ENCODE results near the gene LCNL1. TPM values are rescaled to one million over a fixed set of nuclear protein-coding genes. Genes with fewer than 3 reads are reported as not detected.

Gene LCNL1
- total RNA-seq, 1 donor from 2014 or later, result not detected

GRCh38 chr9:137020771-137021567 lies 38.2 kb downstream of the LCNL1 start:
- no peak overlapping the region for H3K4me3 Mint-ChIP-seq
- no peak for DNase-seq (ENCODE audit: extremely low spot score, unreplicated experiment)
- TF ChIP-seq CTCF (conservative IDR thresholded peaks at IDR 0.05), result no peak
- H3K27me3 Mint-ChIP-seq, result no peaks in the 10 kb centered on the region
- H3K4me1 Mint-ChIP-seq (ENCODE audit: unreplicated experiment), result no peaks in the 10 kb centered on the region
- no peaks in the 10 kb centered on the region for H3K9me3 Mint-ChIP-seq
- no peak overlapping the region for H3K27ac Mint-ChIP-seq
- H3K36me3 Mint-ChIP-seq, result peaks cover 3% of the 10 kb centered on the region

GRCh38 chr9:137021568-137021978 lies 38.8 kb downstream of the LCNL1 start:
- no peak for DNase-seq (ENCODE audit: extremely low spot score, unreplicated experiment)
- Mint-ChIP-seq H3K4me1 (ENCODE audit: unreplicated experiment) (no peaks in the 10 kb centered on the region), H3K4me3 (no peak overlapping the region), H3K27me3 (no peaks in the 10 kb centered on the region), H3K36me3 (peaks cover 3% of the 10 kb centered on the region), H3K9me3 (no peaks in the 10 kb centered on the region), H3K27ac (no peak overlapping the region)
- no peak for TF ChIP-seq CTCF (conservative IDR thresholded peaks at IDR 0.05)

- no peak for DNase-seq (ENCODE audit: extremely low spot score, unreplicated experiment)
- H3K36me3 Mint-ChIP-seq, result no peaks in the 10 kb centered on the region
- H3K4me1 Mint-ChIP-seq (ENCODE audit: unreplicated experiment), result no peaks in the 10 kb centered on the region
- H3K4me3 Mint-ChIP-seq, result no peak overlapping the region
- no peaks in the 10 kb centered on the region for H3K27me3 Mint-ChIP-seq
- TF ChIP-seq CTCF (conservative IDR thresholded peaks at IDR 0.05), result no peak
- H3K9me3 Mint-ChIP-seq, result no peaks in the 10 kb centered on the region
- no peak overlapping the region for H3K27ac Mint-ChIP-seq
These were observed 39.3 kb downstream of the LCNL1 start for GRCh38 chr9:137021979-137022661.

GRCh38 chr9:137022662-137023008 lies 39.8 kb downstream of the LCNL1 start:
- Mint-ChIP-seq H3K27me3 (no peaks in the 10 kb centered on the region), H3K9me3 (no peaks in the 10 kb centered on the region), H3K4me1 (ENCODE audit: unreplicated experiment) (no peaks in the 10 kb centered on the region)

GRCh38 chr9:137023157-137023556 lies 40.4 kb downstream of the LCNL1 start:
- Mint-ChIP-seq H3K36me3 (no peaks in the 10 kb centered on the region), H3K27ac (no peak overlapping the region), H3K4me1 (ENCODE audit: unreplicated experiment) (no peaks in the 10 kb centered on the region), H3K4me3 (no peak overlapping the region), H3K27me3 (no peaks in the 10 kb centered on the region), H3K9me3 (no peaks in the 10 kb centered on the region)
- DNase-seq (ENCODE audit: extremely low spot score, unreplicated experiment), result no peak
- no peak for TF ChIP-seq CTCF (conservative IDR thresholded peaks at IDR 0.05)

More at GRCh38 chr9:137022662-137023008, 39.8 kb downstream of the LCNL1 start:
- no peak for DNase-seq (ENCODE audit: extremely low spot score, unreplicated experiment)
- Mint-ChIP-seq H3K27ac (no peak overlapping the region), H3K36me3 (no peaks in the 10 kb centered on the region), H3K4me3 (no peak overlapping the region)
- TF ChIP-seq CTCF (conservative IDR thresholded peaks at IDR 0.05), result no peak
